ENCODE measurements around the gene RB1.

Gene RB1

GRCh38 chr13:48500652-48501197, 197.2 kb downstream of the RB1 start:
- DNase-seq: no peak

- no peak for DNase-seq
Observed at GRCh38 chr13:48501705-48502104, 198.2 kb downstream of the RB1 start.

- no peak for DNase-seq
Observed at GRCh38 chr13:48502601-48503319, 199.2 kb downstream of the RB1 start.

GRCh38 chr13:48504606-48505005, 201.1 kb downstream of the RB1 start:
- no peak for DNase-seq

GRCh38 chr13:48505012-48505411, 201.5 kb downstream of the RB1 start:
- no peak for DNase-seq

GRCh38 chr13:48505597-48506091, 202.1 kb downstream of the RB1 start:
- no peak for DNase-seq

GRCh38 chr13:48506092-48506701, 202.6 kb downstream of the RB1 start:
- no peak for DNase-seq

GRCh38 chr13:48507021-48507420, 203.5 kb downstream of the RB1 start:
- DNase-seq: no peak

GRCh38 chr13:48508011-48508410, 204.5 kb downstream of the RB1 start:
- DNase-seq: no peak

- DNase-seq: no peak
Observed at GRCh38 chr13:48510698-48511097, 207.1 kb downstream of the RB1 start.

- DNase-seq: no peak
Observed at GRCh38 chr13:48511621-48512230, 208.2 kb downstream of the RB1 start.

- no peak for DNase-seq
Observed at GRCh38 chr13:48514793-48515192, 211.2 kb downstream of the RB1 start.

GRCh38 chr13:48515732-48516131, 212.2 kb downstream of the RB1 start:
- DNase-seq: no peak

GRCh38 chr13:48518083-48518482, 214.5 kb downstream of the RB1 start:
- no peak for DNase-seq

GRCh38 chr13:48526286-48526685, 222.7 kb downstream of the RB1 start:
- DNase-seq: no peak

- no peak for DNase-seq
Observed at GRCh38 chr13:48527955-48528354, 224.4 kb downstream of the RB1 start.

GRCh38 chr13:48528720-48529119, 225.2 kb downstream of the RB1 start:
- no peak for DNase-seq

- no peak for DNase-seq
Observed at GRCh38 chr13:48530833-48531232, 227.3 kb downstream of the RB1 start.
